Glutamatergic neuron (in vitro differentiated cells): ENCODE data around the gene NKX2-8. TPM values are rescaled to one million over a fixed set of nuclear protein-coding genes. Genes with fewer than 3 reads are reported as not detected.
A peak's percentile ranks its signal among the peaks of the same experiment; 100 is the strongest.
"Not testable (repeated sequence)": the region's sequence is repeated elsewhere in the genome, so short reads cannot be mapped to it uniquely, and the experiment has no call there.

Source experiments
- DNase-seq: peaks from one replicate; pipeline ENCODE4 v3.0.0; 2022
- H3K27ac Mint-ChIP-seq: one replicate; pipeline ENCODE4 v1.8.0; 2020; ENCODE audit warnings: mild to moderate bottlenecking, mixed read lengths, inconsistent platforms; ENCODE audit not compliant: unreplicated experiment
- H3K27me3 Mint-ChIP-seq: one replicate; pipeline ENCODE4 v1.8.0; 2020; ENCODE audit warnings: mild to moderate bottlenecking, moderate library complexity, mixed read lengths, inconsistent platforms; ENCODE audit not compliant: unreplicated experiment
- H3K36me3 Mint-ChIP-seq: one replicate; pipeline ENCODE4 v1.8.0; 2020; ENCODE audit warnings: mild to moderate bottlenecking, mixed read lengths, inconsistent platforms; ENCODE audit not compliant: unreplicated experiment
- H3K4me1 Mint-ChIP-seq: one replicate; pipeline ENCODE4 v1.8.0; 2020; ENCODE audit warnings: mild to moderate bottlenecking, low read depth, mixed read lengths, inconsistent platforms; ENCODE audit not compliant: unreplicated experiment
- H3K4me3 Mint-ChIP-seq: one replicate; pipeline ENCODE4 v1.8.0; 2020; ENCODE audit warnings: mild to moderate bottlenecking, mixed read lengths, inconsistent platforms; ENCODE audit not compliant: unreplicated experiment
- H3K9me3 Mint-ChIP-seq: one replicate; pipeline ENCODE4 v1.8.0; 2020; ENCODE audit warnings: mild to moderate bottlenecking, moderate library complexity, mixed read lengths, inconsistent platforms; ENCODE audit not compliant: unreplicated experiment
- CTCF ChIP-seq: fragments of 200-600 bp; sonication (generic); IDR thresholded peaks from one replicate; pipeline ENCODE4 v1.5.0; 2021; ENCODE audit not compliant: partially characterized antibody, unreplicated experiment
- total RNA-seq: library from RNA; stranded (reverse); fragmentation: NEBNext Ultra II Directional; extraction: Animal tissue kit (Norgen Biotek cat#: 25700); gene quantifications from one replicate; pipeline ENCODE4 v1.2.1, GENCODE V29; 2021; ENCODE audit not compliant: unreplicated experiment

The NKX2-8 gene
- total RNA-seq, 1 donor from 2014 or later, result not detected

- no peak overlapping the region for H3K27ac Mint-ChIP-seq
- no peak overlapping the region for H3K4me3 Mint-ChIP-seq
- no peak for TF ChIP-seq CTCF
- no peak for DNase-seq
- no peaks in the 10 kb centered on the region for H3K4me1 Mint-ChIP-seq
- H3K9me3 Mint-ChIP-seq, result no peaks in the 10 kb centered on the region
- H3K27me3 Mint-ChIP-seq, result peaks cover 4% of the 10 kb centered on the region
- no peaks in the 10 kb centered on the region for H3K36me3 Mint-ChIP-seq
Observed at GRCh38 chr14:36570065-36570464, 12.3 kb downstream of the NKX2-8 start.

DNA sequence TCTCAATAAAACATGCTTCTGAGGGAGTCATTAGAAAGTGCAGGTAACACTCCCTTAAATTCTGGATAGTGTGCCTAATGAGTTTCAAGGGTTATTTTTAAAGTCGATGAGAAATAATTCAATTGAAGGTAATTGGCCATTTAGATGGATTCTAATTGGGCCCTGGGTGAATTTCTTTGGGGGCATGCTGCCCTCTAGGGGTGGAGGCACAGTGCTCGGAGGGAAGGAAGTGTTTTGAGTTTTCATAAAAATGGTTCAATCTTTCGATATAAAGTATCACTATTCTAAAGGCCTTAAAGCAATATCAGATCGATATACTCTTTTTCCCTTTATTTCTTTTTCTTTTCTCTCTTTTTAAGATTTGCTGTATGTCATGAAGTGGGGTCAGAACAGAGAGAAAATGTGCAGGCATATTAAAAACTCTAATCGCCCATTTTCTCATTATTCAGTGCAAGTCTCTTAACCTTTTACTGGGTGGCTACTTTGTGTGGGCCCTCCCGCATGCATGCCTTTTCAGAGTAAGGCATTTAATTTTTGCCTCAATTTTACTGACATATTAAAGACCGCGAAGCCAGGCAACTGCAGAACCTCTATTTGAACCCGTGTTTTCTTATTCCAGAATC lies 25.5 kb downstream of the NKX2-8 start:
- DNase-seq, result peak; percentile 57
- H3K4me3 Mint-ChIP-seq, result no peak overlapping the region
- H3K4me1 Mint-ChIP-seq, result no peaks in the 10 kb centered on the region
- no peaks in the 10 kb centered on the region for H3K9me3 Mint-ChIP-seq
- H3K27me3 Mint-ChIP-seq, result no peaks in the 10 kb centered on the region
- H3K36me3 Mint-ChIP-seq, result no peaks in the 10 kb centered on the region
- H3K27ac Mint-ChIP-seq, result no peak overlapping the region
- TF ChIP-seq CTCF, result peak; percentile 76

DNA sequence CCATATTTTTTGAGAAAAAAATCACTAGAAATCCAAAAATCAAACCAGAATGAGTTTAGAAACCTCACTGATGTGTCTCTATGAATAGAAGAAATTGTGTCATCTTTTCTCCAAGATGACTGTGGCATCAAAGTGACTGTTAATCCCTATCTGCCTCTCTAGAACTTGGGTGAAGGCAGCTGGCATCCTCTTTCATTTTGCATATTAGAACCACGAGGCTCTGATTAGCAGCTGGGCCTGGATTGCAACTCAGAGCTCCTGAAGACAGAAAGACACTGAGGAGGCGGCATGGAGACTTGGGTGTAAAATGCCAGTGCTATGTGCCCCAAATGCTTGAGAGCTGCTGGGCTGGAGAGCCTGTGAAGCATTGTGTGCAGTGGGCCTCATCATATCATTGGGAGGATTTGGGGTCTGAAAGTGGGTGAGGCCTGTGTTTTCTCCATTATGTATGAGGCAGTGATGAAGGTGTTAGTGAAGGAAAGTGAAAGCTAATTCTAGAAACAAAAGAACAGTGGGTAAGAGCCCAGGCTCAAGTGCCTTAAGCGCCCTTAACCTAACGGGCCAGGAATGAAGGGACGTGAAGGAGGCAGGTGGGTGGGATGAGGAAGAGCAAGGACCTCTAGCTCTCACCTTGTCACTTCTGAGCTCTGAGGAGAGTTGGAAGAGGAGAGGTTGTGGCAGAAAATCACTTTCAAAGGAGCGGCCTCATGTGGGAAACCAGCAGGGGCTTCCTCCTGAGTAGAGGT lies 26.2 kb downstream of the NKX2-8 start:
- no peak for TF ChIP-seq CTCF
- Mint-ChIP-seq H3K4me3 (no peak overlapping the region), H3K36me3 (no peaks in the 10 kb centered on the region), H3K9me3 (no peaks in the 10 kb centered on the region), H3K27me3 (no peaks in the 10 kb centered on the region), H3K4me1 (no peaks in the 10 kb centered on the region), H3K27ac (no peak overlapping the region)
- DNase-seq, result no peak

DNA sequence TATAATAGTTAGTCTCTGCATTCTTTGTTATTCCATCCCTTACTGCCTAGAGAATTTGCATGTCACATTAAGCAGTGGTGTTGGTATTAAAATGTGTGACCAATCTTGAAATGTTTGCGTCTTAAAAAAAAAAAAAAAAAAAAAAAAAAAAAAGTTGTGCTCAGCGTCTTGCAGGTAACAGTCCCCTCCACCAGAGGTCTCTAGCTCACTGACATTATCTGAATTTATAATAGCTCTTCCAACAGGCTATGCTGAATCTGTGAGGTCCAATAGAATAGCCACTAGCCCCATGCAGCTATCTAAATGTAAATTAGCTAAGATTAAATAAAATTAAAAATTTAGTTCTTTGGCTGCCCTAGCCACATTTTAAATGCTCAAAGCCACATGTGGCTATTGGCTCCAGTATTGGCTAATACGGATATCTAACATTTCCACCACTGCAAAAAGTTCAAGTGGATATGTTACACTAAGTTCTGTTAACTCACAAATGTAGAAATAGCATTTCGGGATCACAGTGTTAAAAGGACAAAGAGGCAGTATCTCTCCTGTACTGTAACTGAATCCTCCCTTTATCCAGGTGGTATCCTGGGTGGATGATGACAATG lies 28.7 kb downstream of the NKX2-8 start:
- no peak for DNase-seq
- Mint-ChIP-seq H3K27me3 (no peaks in the 10 kb centered on the region), H3K27ac (no peak overlapping the region), H3K4me1 (no peaks in the 10 kb centered on the region), H3K4me3 (no peak overlapping the region), H3K9me3 (no peaks in the 10 kb centered on the region), H3K36me3 (no peaks in the 10 kb centered on the region)
- TF ChIP-seq CTCF, result peak; percentile 73

DNA sequence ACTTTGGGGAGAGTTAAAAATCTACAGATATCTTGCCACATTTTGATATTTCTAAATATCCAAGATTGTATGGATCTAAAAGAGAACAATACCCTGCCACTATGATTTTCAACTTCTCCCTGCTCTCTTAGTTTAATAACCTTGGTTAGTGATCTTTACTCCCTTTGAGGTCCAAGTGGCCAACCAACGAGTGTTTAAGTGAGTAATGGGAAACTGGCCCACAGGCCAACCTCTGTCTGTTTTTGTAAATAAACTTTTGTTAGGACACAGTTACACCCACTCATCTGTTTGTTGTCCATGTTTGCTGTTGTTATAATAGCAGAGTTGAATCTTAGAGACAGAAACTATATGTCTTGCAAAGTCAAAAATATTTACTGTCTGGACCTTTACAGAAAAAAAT lies 31.5 kb downstream of the NKX2-8 start:
- H3K4me3 Mint-ChIP-seq, result no peak overlapping the region
- no peak for TF ChIP-seq CTCF
- H3K4me1 Mint-ChIP-seq, result no peaks in the 10 kb centered on the region
- no peaks in the 10 kb centered on the region for H3K36me3 Mint-ChIP-seq
- H3K9me3 Mint-ChIP-seq, result no peaks in the 10 kb centered on the region
- DNase-seq, result no peak
- no peak overlapping the region for H3K27ac Mint-ChIP-seq
- H3K27me3 Mint-ChIP-seq, result no peaks in the 10 kb centered on the region

DNA sequence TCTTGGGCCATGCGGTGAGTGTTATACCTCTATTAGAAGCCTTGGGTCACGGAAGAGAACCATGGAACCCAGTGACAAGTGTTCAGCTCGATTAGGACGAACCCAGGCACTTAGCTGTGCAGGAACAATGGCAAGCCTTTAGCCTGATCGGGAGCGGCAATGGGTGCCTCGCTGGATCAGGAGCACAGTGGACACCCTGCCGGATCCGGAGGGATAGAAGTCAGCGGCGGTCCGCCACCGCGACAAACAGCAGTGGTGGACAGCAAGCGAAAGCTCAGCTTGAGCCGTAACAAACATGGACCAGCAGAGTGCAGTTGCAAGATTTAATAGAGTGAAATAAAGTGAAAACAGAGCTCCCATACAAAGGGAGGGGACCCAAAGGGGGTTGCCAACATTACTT lies 38.1 kb downstream of the NKX2-8 start:
- H3K4me1 Mint-ChIP-seq, DNase-seq, H3K9me3 Mint-ChIP-seq, H3K4me3 Mint-ChIP-seq, H3K36me3 Mint-ChIP-seq, H3K27ac Mint-ChIP-seq, H3K27me3 Mint-ChIP-seq: not testable (repeated sequence)
